Measurements from ENCODE around the gene HDAC4.

Gene HDAC4

GRCh38 chr2:239311132-239312040 lies 89.4 kb downstream of the HDAC4 start:
- DNase-seq (ENCODE audit: low read depth in 2 of 2, low spot score in 1 of 2), result no peak

DNA sequence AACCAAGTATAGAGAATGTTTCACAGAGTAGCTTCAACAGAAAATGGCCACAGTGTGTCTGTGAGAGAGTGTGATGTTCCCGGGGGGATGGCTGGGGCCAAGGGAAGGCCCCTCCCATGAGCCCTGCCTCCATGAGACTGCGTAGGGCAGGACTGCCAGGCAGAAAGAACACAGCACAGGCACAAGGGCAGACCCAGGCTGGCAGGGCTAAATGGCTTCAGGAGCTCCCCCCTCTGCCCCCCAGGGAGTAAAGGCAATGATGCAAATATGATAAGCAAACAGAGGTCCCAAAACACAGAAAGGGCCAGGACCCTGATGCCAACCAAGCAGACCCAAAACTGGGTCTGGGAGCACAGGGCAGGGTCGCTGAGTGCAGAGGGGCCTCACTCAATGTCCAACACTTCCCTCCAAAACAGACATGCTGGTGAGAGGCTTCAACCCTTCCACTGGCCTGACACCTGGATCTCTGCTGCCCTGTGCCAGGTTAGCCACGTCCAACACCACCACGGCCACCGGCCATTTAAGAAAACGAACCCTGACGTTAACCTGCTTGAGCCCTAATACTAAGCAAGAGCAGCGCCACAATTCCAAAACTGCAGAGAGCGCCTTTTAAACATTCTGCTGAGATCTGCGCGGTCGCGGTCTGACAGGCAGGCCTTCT lies 90.3 kb downstream of the HDAC4 start:
- no peak for DNase-seq (ENCODE audit: low read depth in 2 of 2, low spot score in 1 of 2)

- no peak for DNase-seq (ENCODE audit: low read depth in 2 of 2, low spot score in 1 of 2)
Observed at GRCh38 chr2:239309398-239310245, 91.2 kb downstream of the HDAC4 start.

DNA sequence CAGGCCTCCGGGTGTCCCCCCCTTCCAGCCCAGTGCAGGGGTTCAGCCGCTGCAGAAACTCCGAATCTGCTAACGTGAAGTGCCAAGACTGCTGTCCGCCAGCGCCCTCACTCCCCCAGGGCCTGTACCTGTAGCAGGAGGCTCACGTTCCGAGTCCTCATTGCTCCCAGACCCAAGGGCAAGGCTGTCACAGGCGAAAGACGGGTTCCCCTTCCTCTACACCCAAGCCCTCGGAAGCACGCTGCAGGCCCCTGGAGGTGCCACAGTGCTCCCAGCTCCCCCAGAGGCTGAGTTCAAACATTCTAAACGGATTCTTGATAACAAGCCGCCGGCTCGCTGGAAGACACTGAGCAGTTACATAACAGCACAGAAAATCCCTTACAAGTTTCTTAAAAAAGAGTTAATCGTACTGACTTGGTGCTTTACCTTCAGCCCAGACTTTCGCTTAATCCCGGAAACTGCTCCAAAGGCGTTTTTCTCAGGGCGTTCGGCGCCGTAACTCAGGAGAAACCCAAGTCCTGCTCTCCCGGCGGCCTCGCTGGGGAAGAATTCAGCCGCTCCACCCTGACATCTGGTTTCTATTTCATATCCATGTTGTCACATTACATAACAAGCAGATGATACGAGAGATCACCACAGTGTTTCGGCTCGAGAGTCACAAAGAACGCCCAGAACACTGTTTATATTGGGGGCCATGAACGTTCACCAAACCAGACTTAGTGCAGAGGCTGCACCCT lies 92.0 kb downstream of the HDAC4 start:
- DNase-seq (ENCODE audit: low read depth in 2 of 2, low spot score in 1 of 2), result no peak

DNA sequence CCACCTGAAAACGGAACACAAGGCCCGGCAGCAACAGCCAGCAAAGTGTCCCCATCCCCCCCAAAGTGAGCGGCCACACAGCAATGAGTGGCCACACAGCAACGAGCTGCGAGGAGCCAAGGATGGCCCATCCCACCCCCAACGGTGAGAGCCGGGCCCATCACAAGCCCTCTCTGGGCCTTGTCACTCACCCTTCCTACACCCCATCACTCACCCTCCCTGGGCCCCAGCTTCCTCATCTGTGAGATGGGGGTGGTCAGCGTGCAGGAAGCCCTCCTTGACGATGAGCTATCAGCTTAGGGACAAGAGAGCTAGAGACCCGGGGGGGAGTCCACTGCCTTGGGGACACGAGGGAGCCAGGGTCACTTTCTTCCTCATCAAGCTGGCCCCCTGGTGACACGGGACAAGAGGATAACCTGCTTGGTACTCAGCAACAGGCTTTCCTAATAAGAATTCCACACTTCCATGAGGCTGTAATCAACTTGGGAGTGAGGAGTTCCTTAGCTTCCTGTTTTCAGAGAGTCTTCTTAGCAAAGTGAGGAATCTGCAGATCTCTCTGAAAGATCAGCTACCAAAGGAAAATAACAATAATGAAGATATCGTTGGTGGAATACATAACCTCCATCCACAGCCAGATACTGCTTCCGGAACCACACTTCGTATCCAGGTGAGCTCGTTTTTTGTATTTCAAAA lies 92.8 kb downstream of the HDAC4 start:
- no peak for DNase-seq (ENCODE audit: low read depth in 2 of 2, low spot score in 1 of 2)

- DNase-seq (ENCODE audit: low read depth in 2 of 2, low spot score in 1 of 2), result no peak
Observed at GRCh38 chr2:239307221-239307569, 93.6 kb downstream of the HDAC4 start.

- no peak for DNase-seq (ENCODE audit: low read depth in 2 of 2, low spot score in 1 of 2)
Observed at GRCh38 chr2:239306274-239307220, 94.3 kb downstream of the HDAC4 start.

GRCh38 chr2:239305771-239306170 lies 95.0 kb downstream of the HDAC4 start:
- DNase-seq (ENCODE audit: low read depth in 2 of 2, low spot score in 1 of 2), result no peak

DNA sequence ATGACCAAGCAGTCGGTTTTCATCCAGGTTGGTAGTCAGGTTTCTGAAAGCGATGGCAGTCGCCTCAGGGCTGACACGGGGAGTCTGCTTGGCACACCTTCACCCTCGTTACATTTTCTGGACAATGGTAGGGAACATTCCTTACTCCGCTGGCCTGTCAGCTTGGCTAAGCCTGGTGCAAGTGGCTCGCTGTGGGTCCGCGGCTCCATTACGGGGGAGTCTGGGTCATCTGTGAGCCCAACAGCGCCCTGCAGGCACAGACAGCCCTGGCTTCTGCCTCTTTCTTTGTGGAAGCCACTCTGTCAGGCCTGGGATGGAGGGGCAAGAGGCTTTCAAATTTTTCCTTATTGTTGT lies 95.6 kb downstream of the HDAC4 start:
- DNase-seq (ENCODE audit: low read depth in 2 of 2, low spot score in 1 of 2), result no peak

DNA sequence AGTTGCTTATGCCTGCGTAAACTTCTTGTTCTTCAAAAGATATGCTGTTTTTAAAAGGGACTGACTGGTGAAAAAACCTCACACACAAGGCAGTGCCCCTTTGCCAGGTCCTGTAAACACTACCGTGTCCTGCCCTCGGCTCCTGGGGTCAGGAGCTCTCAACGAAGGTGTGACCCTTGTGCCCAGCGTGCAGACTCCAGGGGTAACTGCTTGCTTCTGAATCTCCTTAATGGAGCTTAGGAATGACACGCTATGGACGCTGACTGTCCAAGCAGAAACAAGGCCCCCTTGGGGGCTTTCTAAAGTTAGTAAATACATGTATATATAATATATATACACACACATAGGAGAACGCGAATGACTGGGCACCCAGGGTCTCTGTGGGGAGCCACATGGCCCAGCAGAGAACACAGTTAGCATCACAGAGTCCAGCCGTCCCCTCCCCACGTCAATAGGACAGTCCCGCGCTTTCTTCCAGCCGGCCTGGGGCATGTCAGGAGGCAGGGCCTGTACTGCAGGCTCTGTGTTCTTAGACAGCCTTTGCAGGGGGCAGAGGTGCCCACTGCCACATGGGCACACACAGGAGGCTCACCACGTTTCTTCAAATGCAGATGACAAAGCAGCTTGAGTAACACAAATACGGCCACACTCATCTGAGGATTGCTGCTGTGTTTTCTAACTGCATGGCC lies 96.1 kb downstream of the HDAC4 start:
- no peak for DNase-seq (ENCODE audit: low read depth in 2 of 2, low spot score in 1 of 2)

- DNase-seq (ENCODE audit: low read depth in 2 of 2, low spot score in 1 of 2), result no peak
Observed at GRCh38 chr2:239303711-239304532, 96.9 kb downstream of the HDAC4 start.

DNA sequence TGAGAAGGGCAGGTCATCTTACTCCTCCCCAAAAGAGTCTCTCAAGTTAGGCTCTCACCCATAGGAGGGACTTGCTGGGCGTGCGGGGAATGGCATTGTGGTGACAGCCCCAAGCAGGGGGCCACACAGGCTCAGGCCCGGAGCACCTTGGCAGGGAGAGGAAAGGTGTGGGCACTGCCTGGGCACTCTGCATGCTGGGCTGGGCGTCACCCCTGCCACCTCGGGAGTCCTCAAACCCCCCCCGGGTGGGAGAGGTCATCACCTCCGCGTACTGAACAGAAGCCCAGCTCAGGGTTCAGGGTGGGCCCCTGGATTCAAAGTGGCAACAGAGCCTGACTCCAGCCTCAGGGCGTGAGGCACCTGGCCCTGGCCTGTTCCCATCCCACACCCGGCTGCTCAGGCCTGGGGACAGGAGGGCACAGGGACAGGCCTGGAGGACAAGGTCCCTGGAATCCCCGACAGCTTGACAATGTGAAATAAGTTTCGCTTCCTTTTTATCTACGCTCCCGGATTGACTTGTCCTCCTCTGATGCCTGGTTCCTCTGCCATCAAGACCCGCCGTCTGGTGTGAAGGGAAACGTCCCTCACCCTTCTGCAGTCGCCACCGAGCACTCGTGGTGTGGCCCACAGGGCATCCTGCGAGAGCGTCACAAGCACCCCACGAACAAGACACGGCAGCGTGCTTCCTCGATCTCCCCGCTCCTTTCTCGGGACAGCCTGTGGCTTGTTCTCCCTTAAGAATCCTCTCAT lies 97.8 kb downstream of the HDAC4 start:
- DNase-seq (ENCODE audit: low read depth in 2 of 2, low spot score in 1 of 2), result no peak

- no peak for DNase-seq (ENCODE audit: low read depth in 2 of 2, low spot score in 1 of 2)
Observed at GRCh38 chr2:239302083-239302807, 98.6 kb downstream of the HDAC4 start.

DNA sequence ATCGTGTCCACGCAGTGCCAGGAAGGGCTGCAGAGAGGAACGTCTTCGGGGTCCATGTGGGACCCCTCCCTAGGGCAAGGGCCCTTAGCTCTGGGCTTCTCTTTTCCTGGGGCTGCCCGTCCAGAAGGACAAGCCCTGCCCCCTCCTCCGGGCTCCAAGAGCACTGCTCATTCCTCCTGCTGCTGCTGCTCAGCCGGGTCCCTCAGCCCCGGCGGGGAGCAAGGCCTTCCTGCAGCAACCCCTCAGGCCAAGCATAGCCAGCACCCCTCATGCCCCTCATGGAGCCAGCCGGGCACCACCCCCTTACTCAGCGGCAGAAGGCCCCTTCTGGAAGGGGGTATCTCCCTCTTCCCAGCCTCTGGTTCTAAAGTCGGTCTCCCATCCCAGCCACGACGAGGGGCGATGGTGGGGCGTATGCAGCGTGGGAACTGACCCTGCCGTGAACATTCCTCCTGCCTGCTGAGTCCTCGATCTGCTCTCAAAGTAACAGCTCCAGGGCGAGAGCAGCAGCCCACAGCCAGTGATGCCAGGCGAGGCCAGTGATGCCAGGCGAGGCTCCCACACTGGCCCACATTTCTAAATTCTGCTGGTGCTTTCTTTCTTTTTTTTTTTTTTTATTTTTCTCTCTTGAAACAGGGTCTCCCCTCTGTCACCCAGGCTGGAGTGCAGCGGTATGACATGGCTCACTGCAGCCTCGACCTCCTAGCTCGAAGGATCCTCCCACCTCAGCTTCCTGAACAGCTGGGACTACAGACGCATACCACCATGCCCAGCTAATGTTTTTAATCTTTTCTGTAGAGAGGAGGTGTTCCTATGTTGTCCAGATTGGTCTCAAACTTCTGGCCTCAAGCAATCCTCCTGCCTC lies 99.7 kb downstream of the HDAC4 start:
- no peak for DNase-seq (ENCODE audit: low read depth in 2 of 2, low spot score in 1 of 2)

- DNase-seq (ENCODE audit: low read depth in 2 of 2, low spot score in 1 of 2), result no peak
Observed at GRCh38 chr2:239300242-239300641, 100.6 kb downstream of the HDAC4 start.
